GM21360 (cell line): ENCODE measurements around the gene PPP1R15A.
"Not testable (repeated sequence)": the region's sequence is repeated elsewhere in the genome, so short reads cannot be mapped to it uniquely, and the experiment has no call there.

Experiments used
- ATAC-seq: cut with Tn5 transposase; IDR thresholded peaks from one replicate; pipeline ENCODE4 v1.9.1; 2021; ENCODE audit warnings: mild to moderate bottlenecking, moderate library complexity; ENCODE audit not compliant: unreplicated experiment

PPP1R15A gene

GRCh38 chr19:48879025-48879637, 6.9 kb downstream of the PPP1R15A start:
- ATAC-seq, result no peak

GRCh38 chr19:48879696-48880095, 7.5 kb downstream of the PPP1R15A start:
- not testable (repeated sequence) for ATAC-seq

- ATAC-seq, result no peak
Observed at GRCh38 chr19:48881741-48882657, 9.8 kb downstream of the PPP1R15A start.

GRCh38 chr19:48883726-48884125, 11.5 kb downstream of the PPP1R15A start:
- ATAC-seq, result no peak

- ATAC-seq, result no peak
Observed at GRCh38 chr19:48887861-48888612, 15.8 kb downstream of the PPP1R15A start.

- ATAC-seq, result not testable (repeated sequence)
Observed at GRCh38 chr19:48889496-48889895, 17.3 kb downstream of the PPP1R15A start.

- ATAC-seq, result no peak
Observed at GRCh38 chr19:48890551-48890950, 18.3 kb downstream of the PPP1R15A start.

- no peak for ATAC-seq
Observed at GRCh38 chr19:48895226-48895625, 23.0 kb downstream of the PPP1R15A start.

- ATAC-seq, result no peak
Observed at GRCh38 chr19:48896191-48896720, 24.0 kb downstream of the PPP1R15A start.

GRCh38 chr19:48897181-48897580, 25.0 kb downstream of the PPP1R15A start:
- ATAC-seq, result no peak

- ATAC-seq, result not testable (repeated sequence)
Observed at GRCh38 chr19:48899386-48899749, 27.1 kb downstream of the PPP1R15A start.

GRCh38 chr19:48899781-48900476, 27.7 kb downstream of the PPP1R15A start, which contains the start of gene NUCB1:
Gene NUCB1 (plus strand): TSS chr19:48900312. CDS start chr19:48900797, 485 bp downstream.
- ATAC-seq, result peak; percentile 72

GRCh38 chr19:48900477-48901406, 28.5 kb downstream of the PPP1R15A start:
- ATAC-seq, result no peak

GRCh38 chr19:48902291-48902690, 30.1 kb downstream of the PPP1R15A start:
- ATAC-seq, result not testable (repeated sequence)

- not testable (repeated sequence) for ATAC-seq
Observed at GRCh38 chr19:48903788-48904187, 31.6 kb downstream of the PPP1R15A start.

GRCh38 chr19:48905664-48906063, 33.4 kb downstream of the PPP1R15A start:
- no peak for ATAC-seq

- no peak for ATAC-seq
Observed at GRCh38 chr19:48906324-48906723, 34.1 kb downstream of the PPP1R15A start.

- ATAC-seq, result no peak
Observed at GRCh38 chr19:48907671-48908070, 35.5 kb downstream of the PPP1R15A start.

- ATAC-seq, result not testable (repeated sequence)
Observed at GRCh38 chr19:48909424-48910077, 37.3 kb downstream of the PPP1R15A start.
